PC-3 (cell line): Measurements from ENCODE around the gene CIAPIN1.

Experiments
- CTCF ChIP-seq: fragments of 300-600 bp; sonication (generic); conservative IDR thresholded peaks from 2 replicates; pipeline ENCODE4 v1.5.1; 2017; ENCODE audit warnings: antibody characterized with exemption, low read depth, mild to moderate bottlenecking, low read length
- EZH2phosphoT487 ChIP-seq: fragments of 300-600 bp; sonication (generic); IDR thresholded peaks from 2 replicates; pipeline ENCODE4 v1.6.1; 2018; ENCODE audit warnings: mild to moderate bottlenecking, antibody characterized with exemption, low read length, borderline replicate concordance

- no peak for TF ChIP-seq CTCF
- no peak for TF ChIP-seq EZH2phosphoT487
These were observed 62.1 kb downstream of the CIAPIN1 start for GRCh38 chr16:57385083-57385482.
